ENCODE results near the gene EDEM1. TPM values are rescaled to one million over a fixed set of nuclear protein-coding genes. Genes with fewer than 3 reads are reported as not detected.

The EDEM1 gene
- total RNA-seq, 1 experiment from 2014 or later = 17.5 TPM

GRCh38 chr3:5198986-5199731 lies 11.7 kb downstream of the EDEM1 start:
- DNase-seq (ENCODE audit: low spot score) = no peak

- DNase-seq (ENCODE audit: low spot score) = no peak
Measured at GRCh38 chr3:5201536-5201935, 14.0 kb downstream of the EDEM1 start.

DNA sequence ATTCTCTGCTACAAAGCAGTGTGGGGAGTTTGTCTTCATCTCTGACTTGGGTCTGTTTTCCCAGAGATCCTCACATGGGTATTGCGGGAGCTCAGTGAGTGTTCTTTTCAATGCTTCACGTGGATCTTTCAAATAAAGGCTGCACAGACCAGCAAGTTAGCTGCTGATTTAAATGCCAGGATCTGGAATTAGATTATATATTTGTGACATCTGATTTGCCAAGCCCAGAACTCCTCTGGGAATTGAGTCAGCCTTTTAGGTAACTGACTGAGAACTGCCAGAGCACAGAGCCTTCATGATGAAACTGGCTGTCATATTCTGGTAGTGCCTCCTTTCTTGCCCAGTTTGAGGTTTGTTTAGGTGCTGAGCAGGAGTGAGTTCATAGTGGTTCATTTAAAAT lies 14.7 kb downstream of the EDEM1 start:
- DNase-seq (ENCODE audit: low spot score) = no peak

GRCh38 chr3:5205165-5205941 lies 17.8 kb downstream of the EDEM1 start:
- no peak for DNase-seq (ENCODE audit: low spot score)

DNA sequence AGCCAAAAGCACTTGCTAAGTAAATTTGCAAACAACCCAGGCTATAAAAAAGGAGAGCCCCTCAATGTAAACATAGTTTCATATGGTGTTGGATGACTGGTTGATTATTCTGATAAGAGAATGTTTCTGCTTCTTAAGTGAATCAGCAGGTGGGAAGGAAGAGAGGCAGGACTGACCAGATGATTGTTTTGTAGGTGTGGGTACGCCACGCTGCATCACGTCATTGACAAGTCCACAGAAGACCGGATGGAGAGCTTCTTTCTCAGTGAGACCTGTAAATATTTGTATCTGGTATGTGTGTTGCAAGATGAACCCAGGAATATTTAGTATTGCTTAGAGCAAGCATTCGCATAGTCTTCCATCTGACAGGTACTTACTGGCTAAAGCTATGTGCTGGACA lies 23.4 kb downstream of the EDEM1 start:
- no peak for DNase-seq (ENCODE audit: low spot score)

DNA sequence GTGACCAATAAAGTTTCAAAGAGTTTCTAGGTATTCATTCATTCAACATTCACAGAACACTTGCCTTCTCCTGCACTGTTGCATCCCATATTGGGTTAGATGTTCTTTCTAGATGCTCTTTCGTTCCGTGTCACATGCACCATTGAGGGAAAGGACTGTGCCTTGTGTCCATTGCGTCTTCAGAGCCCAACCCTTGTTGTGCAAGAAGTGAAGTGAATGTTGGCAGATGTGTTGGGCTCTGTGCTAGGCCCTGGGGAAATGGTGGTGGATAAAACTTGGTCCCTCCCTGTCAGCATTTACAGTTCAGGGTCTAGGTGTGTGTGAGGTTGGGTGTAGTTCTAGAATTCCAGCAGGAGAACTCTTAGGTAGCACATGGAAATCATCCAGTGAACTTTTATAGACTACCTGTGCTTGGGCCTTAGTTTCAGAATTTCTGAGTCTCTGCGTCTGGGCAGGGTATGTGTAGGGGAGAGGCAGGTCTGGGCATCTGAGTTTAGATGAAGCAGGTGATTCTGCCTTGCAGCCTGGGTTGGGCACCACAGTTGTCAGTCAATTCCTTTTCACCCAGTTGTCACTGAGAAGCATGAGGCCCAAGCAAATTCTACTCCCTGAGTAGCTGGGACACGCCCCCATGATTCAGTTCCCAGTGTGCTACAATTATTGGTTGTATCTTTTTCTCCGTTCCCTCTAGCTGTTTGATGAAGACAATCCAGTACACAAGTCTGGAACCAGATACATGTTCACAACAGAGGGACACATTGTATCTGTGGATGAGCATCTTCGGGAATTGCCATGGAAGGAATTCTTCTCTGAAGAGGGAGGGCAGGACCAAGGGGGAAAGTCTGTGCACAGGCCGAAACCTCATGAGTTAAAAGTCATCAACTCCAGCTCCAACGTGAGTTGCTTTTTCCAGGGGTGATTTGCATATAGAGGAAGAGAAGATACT lies 25.4 kb downstream of the EDEM1 start:
- no peak for DNase-seq (ENCODE audit: low spot score)

GRCh38 chr3:5213574-5213966 lies 26.1 kb downstream of the EDEM1 start:
- DNase-seq (ENCODE audit: low spot score) = no peak

DNA sequence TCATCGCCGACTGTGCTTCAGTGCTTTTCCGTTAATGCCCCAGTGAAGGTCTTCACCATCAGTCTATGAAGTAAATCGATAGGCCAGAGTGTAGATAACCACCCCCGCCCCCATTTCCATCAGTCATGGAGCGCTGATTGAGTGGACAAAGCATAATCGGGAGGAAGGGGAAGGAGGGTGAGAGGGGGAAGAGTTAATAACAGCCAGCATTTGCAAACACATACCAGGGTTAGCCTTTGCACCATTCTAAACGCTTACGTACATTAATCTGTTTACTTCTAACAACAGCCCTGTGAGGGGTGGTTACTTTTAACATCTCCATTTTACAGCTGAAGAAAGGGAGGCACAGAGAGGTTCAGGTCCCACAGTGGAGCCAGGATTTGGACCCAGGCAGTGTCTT lies 26.8 kb downstream of the EDEM1 start:
- no peak for DNase-seq (ENCODE audit: low spot score)

GRCh38 chr3:5217824-5218595 lies 30.5 kb downstream of the EDEM1 start:
- DNase-seq (ENCODE audit: low spot score) = no peak

DNA sequence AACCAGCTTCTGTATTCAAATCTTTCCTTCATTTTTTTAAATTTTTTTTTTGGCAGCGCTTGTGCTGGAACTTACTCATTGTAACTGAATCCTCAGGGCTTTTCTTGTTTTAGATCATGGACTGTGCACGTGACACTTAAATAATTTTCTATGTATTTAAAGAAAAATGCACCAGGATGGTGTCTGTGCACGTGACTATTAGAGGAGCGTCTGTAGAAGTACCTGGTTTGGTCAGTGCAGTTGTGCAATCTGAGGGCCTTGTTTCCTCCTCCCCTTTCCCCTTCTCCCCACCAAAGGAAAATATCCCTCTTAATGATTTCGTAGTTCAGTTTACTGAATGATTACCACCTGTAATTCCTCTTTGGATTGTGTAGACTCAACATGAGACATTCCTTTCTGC lies 31.3 kb downstream of the EDEM1 start:
- DNase-seq (ENCODE audit: low spot score) = no peak

DNA sequence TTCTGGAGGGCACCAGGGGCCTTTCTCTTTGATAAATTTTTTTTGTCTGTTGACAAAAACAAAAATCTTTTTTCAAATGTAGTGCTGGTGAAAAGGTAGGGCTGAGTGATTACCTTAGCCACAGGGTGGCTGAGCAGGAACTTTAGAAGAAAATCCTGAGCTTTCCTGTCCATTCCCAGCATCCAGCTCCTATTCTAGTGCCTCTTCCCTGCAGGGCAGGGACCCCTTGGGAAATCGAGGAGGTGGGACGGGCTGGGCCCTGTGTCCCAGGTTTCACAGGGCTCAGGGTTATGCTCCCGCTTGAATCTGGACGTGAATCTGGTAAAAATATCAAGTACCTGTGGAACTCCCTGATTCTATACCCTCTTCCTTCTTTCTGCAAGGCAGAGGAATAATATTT lies 31.7 kb downstream of the EDEM1 start:
- no peak for DNase-seq (ENCODE audit: low spot score)

- DNase-seq (ENCODE audit: low spot score) = no peak
Measured at GRCh38 chr3:5220193-5220592, 32.7 kb downstream of the EDEM1 start.

- DNase-seq (ENCODE audit: low spot score) = no peak
Measured at GRCh38 chr3:5220667-5221431, 33.3 kb downstream of the EDEM1 start.

DNA sequence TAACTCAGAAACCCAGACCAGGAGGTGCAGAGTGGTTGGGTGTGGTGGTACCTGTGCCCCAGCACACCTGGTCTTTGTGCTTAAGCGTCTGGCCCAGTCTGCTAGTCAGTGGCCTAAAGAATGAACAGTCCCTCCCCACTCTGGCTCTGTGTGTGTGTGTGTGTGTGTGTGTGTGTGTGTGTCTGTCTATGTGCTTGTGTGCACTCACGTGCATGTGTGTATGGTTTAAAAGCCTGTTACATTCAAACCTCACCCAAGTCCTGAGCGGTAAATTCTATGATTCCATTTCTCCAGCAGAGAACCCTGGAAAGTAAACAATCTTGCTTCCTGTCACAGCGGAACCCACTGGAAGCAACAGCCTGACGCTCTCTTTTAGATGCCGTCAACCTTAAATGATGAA lies 34.2 kb downstream of the EDEM1 start:
- no peak for DNase-seq (ENCODE audit: low spot score)

- DNase-seq (ENCODE audit: low spot score) = no peak
Measured at GRCh38 chr3:5222283-5223005, 34.9 kb downstream of the EDEM1 start.

DNA sequence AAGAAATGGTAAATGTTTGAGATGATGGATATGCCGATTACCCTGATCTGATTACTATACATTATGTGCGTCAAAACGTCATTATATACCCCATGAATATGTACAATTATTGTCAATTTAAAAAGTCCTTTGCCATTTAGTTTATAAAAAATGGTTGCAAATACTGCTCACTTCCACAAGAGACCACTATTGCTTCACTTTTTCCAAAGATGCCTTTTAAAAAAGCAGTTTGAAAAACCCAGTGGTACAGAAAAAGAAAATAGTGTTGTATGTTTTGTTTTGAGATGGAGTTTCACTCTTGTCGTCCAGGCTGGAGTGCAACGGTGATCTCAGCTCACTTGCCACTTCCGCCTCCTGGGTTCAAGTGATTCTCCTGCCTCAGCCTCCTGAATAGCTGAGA lies 39.3 kb downstream of the EDEM1 start:
- DNase-seq (ENCODE audit: low spot score) = no peak

GRCh38 chr3:5227812-5228211 lies 40.3 kb downstream of the EDEM1 start:
- DNase-seq (ENCODE audit: low spot score) = no peak

GRCh38 chr3:5229414-5229813 lies 41.9 kb downstream of the EDEM1 start:
- no peak for DNase-seq (ENCODE audit: low spot score)

- no peak for DNase-seq (ENCODE audit: low spot score)
Measured at GRCh38 chr3:5231074-5231473, 43.6 kb downstream of the EDEM1 start.

DNA sequence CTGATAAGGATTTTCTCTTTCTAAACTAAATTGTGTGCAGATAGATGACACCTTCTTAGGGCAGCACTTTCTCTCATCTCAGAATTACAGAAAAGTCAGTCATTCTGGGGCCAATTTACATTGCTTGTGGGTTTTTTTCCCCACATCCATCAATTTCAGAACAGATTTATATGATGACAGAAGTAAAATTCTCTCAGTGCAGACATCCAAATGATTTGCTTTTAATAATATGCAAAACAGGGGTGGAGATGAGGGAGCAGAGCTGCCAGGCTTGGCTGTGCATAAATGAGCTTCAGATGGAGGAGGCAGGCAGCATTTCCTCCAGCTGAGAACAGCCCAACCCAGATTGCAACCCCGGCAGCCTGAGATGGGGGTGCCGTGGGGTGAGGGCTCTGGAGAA lies 44.0 kb downstream of the EDEM1 start:
- DNase-seq (ENCODE audit: low spot score) = no peak
